Hippocampal formation (tissue), 2 donors: ENCODE data around the gene ACSF2.
"Not testable (repeated sequence)": the region's sequence is repeated elsewhere in the genome, so short reads cannot be mapped to it uniquely, and the experiment has no call there.

Source experiments
- DNase-seq, 2 donors: peaks; one replicate each; lab custom pipeline; 2025; lab: John Stamatoyannopoulos, UW

ACSF2 gene

DNA sequence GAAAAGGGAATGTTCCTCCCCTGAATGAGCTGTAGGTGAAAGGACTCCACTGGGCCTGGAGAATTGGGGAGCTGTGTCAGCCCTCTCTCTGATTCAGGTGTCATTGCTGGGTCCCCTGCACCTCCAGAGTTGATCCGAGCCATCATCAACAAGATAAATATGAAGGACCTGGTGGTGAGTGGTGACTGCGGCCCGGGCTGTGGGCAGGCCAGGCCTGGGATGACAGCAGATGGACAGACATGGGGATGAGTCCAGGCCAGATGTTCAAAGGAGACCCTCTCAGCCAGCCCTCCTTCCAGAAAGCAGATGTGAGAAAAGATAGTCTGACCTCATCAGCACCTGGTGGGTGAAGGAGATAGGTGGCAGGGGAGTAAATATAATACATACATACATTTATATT is 38.1 kb downstream of the ACSF2 start:
- no peak for DNase-seq

DNA sequence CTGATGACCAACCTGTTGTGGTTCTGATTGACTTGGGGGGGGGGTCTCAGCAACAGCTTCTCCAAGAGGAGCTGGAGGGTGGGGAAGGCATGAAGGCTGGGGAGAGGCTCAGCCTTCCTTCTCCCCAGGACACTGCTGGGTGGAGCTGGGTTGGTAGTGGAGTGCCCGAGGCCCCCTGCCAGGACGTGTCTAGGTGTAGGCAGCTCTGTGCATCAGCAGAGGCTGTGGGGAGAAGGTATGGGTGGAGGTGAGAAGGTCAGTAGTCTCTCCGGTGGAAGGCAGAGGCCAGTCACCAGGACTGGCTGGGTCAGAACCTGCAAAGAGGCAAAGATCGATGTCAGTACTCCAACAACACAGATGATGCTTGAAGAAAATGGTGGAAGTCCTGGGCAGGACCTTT is 38.7 kb downstream of the ACSF2 start:
- no peak for DNase-seq

DNA sequence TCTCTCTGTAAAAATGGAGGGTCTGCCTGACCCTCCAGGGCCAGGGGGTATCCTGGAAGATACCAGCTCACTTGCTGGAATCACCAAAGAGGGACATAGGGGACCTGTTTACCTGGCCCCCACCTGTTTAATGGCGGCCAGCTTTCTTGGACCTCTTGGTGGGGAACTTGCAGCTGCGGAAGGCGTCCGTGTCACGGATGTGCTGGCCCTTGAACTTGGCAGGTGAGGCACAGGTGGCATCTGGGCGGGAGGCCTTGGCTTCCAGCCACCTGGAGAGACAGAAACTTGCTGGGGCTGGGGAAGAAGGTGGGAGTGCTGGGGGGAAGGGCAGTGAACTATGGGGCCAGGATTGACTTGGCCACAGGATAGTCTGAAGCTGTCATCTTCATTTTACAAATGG is 39.2 kb downstream of the ACSF2 start:
- DNase-seq: no peak

DNA sequence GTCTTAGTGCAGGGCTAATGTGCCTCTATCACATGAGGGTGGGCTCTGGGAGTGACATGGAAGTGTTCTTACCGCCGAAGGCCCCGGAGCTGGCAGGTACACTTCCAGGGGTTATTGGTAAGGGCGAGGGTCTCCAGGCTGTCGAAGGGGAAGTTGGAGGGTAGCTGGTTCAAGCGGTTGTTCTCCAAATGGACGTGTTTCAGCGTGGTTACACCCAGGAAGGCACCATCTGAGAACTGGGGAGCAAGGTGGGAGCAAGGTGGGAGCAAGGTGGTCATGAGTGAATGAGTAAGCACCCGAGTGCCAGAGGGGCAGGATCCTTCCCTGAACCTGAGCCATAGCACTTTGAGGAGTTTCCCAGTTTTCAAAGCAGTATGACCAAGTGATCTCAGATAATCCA is 39.6 kb downstream of the ACSF2 start:
- DNase-seq: no peak

DNA sequence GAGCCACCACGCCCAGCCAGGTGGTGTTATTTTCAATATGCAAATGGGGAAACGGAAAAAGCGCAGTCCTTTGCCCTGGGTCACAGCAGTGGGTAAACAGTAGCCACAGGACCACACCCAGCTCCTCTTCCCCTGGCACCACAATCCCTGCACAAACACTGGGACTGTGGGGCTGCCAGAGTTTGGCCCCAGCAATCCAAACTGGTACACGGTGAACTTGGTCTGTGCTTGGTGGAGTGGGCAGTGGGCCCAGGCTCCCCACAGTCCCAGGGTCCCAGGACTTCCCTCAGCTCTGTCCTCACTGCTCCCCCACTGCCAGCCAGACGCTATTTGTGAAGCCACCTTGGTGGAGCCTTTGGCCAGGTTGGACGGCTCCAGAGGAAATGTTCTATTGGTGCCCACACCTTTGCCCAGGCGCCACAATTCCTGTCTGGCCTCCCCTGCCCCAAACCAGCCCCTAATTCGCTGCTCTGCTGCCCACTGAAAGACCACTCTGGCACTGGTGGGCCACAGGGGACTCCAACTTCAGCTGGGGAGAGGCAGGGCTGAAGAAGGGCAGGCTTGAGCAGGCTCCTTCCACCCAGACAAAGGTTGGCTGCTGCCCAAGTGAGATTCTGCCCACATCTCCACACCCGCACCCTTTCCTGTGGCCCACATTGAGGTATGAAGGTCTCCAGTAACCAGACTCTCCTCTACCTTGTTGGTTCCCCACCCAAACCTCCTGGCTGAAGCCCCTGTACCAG is 40.5 kb downstream of the ACSF2 start:
- no peak for DNase-seq

DNA sequence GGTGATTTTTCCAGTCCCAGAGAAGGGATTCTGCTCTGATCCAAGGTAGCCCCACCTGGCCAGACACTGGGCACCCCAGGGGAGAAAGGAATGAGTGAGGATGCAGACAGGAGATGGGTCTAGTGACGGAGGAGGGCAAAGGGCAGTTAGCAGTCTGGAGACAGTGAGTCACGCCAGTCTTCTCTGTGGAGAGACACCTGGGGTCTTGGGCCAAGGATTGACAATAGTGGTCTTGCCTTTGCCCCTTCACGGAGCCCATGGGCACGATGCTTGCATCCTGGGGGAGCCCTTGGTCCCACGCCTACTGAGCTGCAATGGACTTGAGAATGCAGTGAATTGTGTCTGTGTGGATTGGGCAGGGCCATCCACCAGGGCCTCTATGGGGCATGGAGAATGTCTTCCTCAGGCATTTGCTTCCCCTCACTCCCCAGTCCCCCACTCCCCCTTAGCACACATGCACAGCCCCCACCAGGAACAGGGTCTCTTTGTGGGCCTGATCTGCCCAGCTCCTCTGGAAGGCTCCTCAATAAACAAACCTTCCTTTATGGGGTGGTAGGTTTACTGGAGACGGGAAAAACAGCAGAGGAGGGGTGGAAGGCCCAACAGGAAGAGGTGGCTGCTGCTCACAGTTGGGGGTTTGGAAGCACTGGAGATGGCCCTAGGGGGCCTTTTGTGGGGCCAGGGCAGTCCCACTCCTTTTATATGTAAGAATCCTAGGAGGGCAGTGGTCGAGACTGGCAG is 41.3 kb downstream of the ACSF2 start:
- DNase-seq: no peak

DNA sequence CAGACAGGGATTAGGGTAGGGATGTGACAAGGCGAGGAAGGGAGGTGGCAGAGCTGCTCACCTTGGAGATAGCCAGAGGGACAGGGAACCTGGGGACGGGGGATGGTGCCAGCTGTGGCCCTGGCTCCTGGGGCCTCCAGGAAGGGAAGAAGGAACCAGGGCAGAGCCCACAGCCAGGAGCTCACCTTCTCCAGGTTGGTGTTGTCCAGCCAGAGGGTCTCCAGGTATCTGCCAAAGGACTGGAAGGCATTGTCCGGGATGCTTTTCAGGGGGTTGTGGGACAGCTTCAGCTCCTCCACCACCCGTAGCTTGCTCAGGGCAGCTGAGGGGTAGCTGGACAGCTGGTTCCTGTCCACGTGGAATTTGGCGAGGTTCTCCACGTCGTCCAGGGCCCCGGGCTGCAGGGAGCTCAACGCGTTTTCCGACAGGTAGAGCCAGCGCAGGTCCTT is 41.9 kb downstream of the ACSF2 start:
- DNase-seq: no peak

DNA sequence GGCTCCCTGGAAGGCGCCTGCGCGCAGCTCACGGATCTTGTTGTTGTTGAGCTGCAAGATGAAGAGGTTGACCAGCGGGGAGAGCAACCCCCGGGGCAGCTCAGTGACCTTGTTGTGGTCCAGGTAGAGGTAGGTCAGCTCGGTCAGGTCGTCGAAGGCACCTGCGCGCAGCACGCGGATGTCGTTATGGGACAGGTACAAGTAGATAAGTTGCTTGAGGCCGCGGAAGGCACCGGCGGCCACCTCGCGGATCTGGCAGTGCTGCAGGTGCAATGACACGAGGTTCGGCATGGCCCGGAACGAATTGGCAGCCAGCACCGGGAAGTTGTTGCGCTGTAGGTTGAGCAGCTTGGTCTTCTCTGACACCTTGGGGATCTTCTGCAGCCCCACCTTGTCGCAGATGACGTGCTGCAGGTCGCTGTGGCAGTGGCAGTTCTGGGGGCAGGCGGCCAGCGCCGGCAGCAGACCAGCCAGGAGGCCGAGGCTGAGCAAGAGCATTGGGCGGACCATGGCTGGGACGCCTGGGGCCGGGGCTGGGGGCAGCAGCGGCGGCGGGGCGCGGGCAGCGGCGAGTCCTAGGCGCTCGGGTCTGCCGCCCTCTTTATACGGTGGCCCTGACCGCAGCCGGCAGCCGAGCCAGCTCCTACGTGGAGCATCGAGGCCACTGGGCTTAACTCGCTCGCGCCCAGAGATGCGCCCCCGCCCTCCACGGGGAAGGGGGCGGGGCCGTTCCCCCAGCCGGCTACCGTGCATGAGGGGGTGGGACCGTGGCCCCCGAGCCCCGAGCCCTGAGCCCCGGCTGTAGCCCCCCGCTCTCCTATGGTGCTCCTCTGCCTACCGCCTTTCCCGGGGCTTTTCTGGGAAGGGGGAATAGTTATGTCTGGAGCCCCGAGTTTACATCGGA is 42.5 kb downstream of the ACSF2 start, which contains the start of gene CHAD:
TSS of gene CHAD (minus strand) at position 577 of the 904 bp plus-strand sequence. CDS start at position 510, 67 bp downstream.
- no peak for DNase-seq

DNA sequence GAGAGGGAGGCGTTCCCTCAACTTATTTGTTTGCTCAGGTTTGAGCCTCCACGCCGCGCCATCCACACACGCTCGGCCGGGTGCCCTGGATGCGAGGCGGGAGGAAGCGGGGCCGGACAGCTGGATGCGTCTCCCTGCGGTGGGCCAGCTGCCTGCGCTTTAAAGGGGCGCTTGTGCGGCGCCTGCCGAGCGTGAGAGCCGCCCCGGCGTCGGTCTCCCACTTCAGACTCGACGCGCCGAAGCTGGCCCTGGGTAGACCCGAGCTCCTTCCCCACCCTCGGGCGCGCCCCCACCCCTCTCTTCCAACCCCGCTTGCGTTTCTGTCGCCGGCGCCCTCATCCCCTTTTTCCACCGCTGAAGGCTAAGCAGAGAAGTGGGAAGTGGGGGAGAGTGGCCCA is 43.2 kb downstream of the ACSF2 start:
- DNase-seq: no peak

DNA sequence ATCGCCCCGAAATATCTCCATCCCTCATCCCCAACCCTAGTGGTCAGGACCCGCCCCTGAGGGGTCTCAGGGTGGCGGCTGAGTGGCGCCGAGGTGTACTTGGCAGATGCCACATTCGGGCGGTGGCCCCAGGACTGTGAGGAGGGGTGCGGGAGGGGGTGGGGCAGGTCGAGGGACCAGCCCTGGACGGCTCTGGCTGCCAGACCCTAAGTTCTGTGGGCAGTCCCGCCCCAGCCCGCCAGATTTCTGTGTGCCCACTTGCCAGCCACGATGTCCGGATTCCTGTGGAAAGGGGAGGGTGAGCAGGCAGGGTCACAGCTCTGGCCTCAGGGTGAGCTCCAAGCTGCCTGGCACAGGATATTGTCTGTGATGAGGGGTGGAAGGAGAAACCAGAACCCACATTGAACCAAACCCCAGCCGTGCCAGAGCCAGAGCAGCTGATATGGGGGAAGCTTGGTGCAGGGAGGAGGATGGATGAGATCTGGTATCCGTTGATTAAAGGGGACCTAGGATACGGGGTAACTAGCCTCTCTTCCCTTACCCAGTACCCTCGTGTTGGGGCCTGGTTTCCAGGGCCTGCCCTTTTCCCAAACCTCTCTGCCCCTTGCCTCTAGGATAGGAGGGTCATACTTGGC is 43.8 kb downstream of the ACSF2 start:
- DNase-seq: no peak

DNA sequence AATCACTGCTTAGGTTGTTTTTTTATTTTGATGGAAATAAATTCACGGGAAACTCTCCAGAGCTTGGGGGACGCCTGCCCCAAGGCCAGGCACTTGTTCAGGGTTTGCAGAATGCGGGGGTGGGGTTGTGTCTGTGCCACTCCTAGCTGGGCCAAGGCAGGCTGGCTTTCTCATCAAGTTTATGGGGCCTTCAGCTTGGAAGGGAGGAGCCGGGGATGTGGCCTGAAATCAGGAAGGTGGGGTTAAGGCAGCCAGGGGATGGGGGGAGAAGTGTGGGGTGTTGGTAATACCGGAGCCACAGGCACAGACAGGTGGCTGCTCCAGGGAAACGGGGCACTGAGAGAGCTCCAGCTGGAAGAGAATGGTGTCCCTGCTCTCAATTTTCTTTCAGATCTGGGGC is 44.4 kb downstream of the ACSF2 start:
- no peak for DNase-seq

DNA sequence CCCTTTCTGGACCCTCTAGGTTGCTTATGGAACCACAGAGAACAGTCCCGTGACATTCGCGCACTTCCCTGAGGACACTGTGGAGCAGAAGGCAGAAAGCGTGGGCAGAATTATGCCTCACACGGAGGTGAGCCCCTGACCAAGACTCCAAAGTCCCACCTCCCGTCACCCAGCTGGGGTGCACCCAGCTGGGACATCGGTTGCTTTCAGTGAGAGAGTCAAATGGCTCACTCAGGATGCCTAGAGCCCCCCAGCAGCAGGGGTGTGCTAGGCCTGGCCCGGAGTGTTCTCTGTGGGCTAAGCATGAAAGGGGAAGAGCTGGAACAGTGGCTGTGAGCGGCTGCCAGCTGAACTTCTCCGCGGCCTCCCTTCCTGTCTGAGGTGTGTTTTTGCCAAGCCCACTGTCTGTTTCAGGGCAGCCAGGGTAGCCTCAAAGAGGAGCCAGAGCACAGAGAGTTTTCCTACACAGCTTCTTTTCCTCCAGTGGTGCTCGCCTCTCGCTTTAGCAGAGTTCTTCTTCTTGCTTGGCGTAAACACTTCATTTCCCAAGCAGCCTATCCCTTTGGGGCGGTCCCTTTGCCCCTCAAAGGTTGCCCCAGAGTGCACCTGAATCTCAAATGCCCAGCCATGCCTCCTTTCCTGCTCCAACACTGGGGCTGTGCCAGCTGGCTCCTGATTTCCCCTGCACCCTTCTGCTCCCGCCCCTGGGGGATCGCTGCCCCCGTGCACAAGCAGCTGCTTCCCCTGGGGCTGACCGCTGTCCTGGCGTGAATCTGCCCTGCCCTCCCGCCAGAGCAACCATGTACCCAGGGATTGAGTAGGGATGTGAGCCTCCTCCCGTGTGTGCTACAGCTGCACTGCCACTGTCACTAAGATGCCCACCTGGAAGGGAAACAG is 45.2 kb downstream of the ACSF2 start:
- no peak for DNase-seq

DNA sequence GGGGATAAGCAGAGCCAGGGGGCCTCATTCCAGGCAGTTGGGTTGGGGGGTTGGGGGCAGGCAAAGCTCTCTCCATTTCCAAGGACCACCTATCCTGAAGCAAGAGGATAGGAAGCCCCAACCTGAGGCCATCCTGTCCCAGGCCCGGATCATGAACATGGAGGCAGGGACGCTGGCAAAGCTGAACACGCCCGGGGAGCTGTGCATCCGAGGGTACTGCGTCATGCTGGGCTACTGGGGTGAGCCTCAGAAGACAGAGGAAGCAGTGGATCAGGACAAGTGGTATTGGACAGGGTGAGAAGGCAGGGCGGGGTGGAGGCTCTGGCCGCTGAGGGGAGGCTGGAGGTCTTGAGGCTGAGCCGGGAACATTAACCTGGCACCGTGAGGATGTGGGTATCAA is 46.3 kb downstream of the ACSF2 start:
- DNase-seq: no peak

DNA sequence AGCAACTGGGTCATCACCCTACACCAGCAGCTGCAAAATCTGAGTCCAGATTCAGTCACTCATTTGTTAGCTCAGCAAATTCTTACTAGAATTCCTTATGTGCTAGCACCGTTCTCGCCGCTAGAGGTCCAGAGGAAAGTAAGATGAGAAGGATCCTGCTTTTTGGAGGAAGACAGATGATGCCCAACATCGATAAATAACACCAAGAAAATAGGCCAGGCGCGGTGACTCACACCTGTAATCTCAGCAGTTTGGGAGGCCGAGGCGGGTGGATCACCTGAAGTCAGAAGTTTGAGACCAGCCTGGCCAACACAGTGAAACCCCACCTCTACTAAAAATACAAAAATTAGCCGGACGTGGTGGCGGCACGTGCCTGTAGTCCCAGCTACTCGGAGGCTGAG is 46.7 kb downstream of the ACSF2 start:
- not testable (repeated sequence) for DNase-seq

DNA sequence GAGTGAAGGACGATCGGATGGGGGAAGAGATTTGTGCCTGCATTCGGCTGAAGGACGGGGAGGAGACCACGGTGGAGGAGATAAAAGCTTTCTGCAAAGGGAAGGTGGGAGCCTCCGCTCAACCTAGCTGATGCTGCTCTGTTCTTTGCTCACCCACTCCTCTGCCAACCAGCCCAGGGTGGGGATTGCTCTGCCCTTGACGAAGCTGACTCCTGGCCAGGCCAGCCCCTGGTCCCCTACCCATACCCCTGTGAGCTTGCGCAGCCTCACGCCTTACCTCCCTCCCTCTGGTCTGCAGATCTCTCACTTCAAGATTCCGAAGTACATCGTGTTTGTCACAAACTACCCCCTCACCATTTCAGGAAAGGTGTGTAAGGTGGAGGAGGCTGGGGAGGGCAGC is 47.9 kb downstream of the ACSF2 start:
- DNase-seq: no peak

DNA sequence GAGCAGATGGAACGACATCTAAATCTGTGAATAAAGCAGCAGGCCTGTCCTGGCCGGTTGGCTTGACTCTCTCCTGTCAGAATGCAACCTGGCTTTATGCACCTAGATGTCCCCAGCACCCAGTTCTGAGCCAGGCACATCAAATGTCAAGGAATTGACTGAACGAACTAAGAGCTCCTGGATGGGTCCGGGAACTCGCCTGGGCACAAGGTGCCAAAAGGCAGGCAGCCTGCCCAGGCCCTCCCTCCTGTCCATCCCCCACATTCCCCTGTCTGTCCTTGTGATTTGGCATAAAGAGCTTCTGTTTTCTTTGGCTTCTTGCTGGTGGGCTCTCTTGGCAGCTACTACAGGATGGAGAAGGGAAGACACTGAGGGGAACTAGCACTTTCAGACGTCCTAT is 48.5 kb downstream of the ACSF2 start:
- no peak for DNase-seq

DNA sequence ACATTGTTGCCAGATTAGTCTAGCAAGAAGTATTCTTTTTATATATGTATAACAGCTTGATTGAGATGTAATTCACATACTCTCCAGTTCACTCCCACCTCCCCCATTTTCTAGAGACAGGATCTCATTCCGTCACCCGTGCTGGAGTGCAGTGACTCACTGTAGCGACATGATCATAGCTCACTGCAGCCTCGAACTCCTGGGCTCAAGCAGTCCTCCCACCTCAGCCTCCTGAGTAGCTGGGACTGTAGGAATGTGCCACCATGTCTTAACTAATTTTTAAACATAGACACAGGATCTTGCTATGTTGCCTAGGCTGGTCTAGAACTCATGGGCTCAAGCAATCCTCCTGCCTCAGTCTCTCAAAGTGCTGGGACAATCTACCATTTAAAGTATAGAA is 49.3 kb downstream of the ACSF2 start:
- DNase-seq: no peak

DNA sequence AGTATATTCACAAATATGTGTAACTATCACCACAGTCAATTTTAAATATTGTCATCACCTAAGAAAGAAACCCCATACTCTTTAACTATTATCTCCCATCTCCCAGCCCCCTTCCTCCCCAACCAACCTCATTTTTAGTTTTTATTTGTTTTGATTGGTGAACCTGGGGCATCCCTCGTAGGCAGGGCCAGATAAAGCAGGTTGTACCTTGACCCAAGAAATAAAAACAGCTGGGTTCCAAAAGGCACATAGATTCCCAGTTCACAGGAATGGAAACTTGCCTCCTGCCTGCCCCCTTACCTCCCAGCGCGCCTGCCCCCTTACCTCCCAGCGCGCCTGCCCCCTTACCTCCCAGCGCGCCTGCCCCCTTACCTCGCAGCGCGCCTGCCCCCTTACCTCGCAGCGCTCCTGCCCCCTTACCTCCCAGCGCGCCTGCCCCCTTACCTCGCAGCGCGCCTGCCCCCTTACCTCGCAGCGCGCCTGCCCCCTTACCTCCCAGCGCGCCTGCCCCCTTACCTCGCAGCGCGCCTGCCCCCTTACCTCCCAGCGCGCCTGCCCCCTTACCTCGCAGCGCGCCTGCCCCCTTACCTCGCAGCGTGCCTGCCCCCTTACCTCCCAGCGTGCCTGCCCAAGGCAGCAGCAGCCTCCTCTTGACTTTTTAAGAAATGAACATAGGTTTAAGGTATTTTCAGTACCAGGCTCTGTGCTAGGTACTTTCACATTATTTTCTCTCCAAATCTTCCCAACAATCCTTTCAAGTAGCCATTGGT is 49.9 kb downstream of the ACSF2 start:
- not testable (repeated sequence) for DNase-seq

DNA sequence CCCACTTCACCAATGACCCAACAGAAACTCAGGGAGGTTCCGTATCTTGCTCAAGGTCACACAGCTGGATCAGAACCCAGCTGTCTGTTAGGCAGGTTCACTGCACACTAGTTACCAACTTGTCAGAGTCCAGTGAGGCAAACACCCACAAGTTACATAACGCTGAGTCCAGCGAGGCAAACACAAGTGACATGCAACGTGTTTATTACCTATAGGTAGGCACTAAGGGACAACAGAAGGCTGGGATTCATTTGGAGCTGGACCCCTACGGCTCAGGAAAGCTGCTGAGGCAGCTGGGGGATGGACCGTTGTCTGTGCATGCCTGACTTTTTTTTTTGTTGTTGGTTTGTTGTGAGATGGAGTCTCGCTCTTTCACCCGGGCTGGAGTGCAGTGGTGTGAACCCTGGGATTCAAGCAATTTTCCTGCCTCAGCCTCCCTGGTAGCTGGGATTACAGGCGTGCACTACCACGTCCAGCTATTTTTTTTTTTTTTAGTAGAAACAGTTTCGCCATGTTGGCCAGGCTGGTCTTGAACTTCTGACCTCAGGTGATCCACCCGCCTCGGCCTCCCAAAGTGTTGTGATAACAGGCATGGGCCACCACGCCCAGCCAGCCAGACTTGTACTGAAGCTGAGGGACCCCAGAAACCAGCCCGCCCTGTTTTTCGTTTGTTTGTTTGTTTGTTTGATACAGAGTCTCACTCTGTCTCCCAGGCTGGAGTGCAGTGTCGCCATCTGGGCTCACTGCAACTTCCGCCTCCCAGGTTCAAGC is 50.7 kb downstream of the ACSF2 start:
- DNase-seq: no peak
